ENCODE results near the gene SMOC2. TPM values are rescaled to one million over a fixed set of nuclear protein-coding genes. Genes with fewer than 3 reads are reported as not detected.

Gene SMOC2
- total and polyA plus RNA-seq, 2 of the 13 experiments (the other 11 are each of a cell fraction or from before 2014, with no cell fraction given): not detected

DNA sequence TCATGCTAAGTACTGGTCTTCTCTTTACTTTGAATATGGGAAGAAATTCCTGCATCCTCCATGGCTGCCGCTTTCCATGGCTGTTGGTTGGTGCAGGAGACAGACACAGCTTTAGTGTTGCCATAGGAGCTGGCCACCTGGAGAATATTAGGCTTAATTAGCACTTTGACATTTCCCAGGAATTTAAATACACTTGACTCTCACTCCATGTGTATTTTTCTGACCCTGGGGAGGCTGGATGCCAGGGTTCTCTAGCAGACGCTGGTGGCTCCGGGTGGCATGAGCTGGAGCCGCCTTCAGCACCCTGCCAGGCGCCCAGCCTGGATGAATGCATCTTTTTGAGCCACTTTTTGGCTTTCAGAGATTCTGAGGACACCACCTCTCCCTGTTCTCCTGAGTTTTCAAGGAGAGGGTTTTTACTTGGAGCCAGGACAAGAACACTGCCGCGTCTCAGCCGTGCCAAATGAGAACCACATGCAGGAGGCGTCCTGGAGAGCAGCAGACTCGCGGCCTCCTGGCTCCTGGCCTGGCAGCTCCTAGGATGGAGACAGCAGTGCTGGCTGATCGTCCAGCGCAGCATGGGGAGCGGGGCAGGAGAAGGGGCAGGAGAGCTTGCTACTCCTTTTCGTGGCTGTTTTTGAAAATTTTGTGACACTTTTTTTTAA lies 258.8 kb downstream of the SMOC2 start:
- CTCF ChIA-PET (ENCODE audit: low intra/inter-chr PET ratio, low total read pairs): no interaction called here

More for the DNA sequence above, 258.8 kb downstream of the SMOC2 start:
- Histone ChIP-seq H3K4me2 (ENCODE audit: low read depth, low read length) (no peak overlapping the region), H3K79me2 (ENCODE audit: insufficient read depth, low read length) (no peaks in the 10 kb centered on the region), H3K9me3 (ENCODE audit: low read length) (no peaks in the 10 kb centered on the region), H3K27ac (ENCODE audit: extremely low read length, insufficient read depth, low read length) (no peak overlapping the region), H3K36me3 (replicated peaks in 1 of 2; ENCODE audit: control insufficient read depth in 1 of 2, insufficient read depth in 2 of 2, low read length in 2 of 2) (no peaks in the 10 kb centered on the region), H3K4me3 (replicated peaks in 1 of 3; ENCODE audit: insufficient read depth in 1 of 3, low read depth in 2 of 3, low read length in 3 of 3) (no peak overlapping the region), H2AFZ (ENCODE audit: low read length) (no peak overlapping the region), H4K20me1 (ENCODE audit: insufficient read depth, low read length) (no peaks in the 10 kb centered on the region), H3K27me3 (ENCODE audit: control insufficient read depth in 1 of 2, insufficient read depth in 2 of 2, low read length in 2 of 2) (peaks cover 10 to 63% of the 10 kb centered on the region in 2 experiments; a peak in 4 of 5 replicates), H3K4me1 (ENCODE audit: insufficient read depth, low read length) (no peaks in the 10 kb centered on the region), H3K9ac (ENCODE audit: insufficient read depth, low read depth, low read length) (no peak overlapping the region)
- ATAC-seq (no peak), DNase-seq (ENCODE audit: low spot score) (no peak), FAIRE-seq (no peak)
- no TSS peak for BruUV-seq (replicated peaks)
- intact Hi-C loops (cut with micrococcal nuclease; ENCODE audit: unreplicated experiment) (no loop called here), in situ Hi-C loops (cut with HindIII; ENCODE audit: extremely low pct_ligation_motif_present, low pct_unique_long_range_greater_than_20kb) (no loop called here)
- POLR2A ChIA-PET: no interaction called here
- TF ChIP-seq ZNF20 (CRISPR knock-in tag; IDR thresholded peaks at IDR 0.05): no peak
- TF ChIP-seq YEATS2 (CRISPR knock-in tag; IDR thresholded peaks at IDR 0.05; ENCODE audit: borderline replicate concordance): no peak
- TF ChIP-seq ZNF619 (CRISPR knock-in tag; IDR thresholded peaks at IDR 0.05): no peak
- TF ChIP-seq RARA (CRISPR knock-in tag; IDR thresholded peaks at IDR 0.05): no peak
- no peak for TF ChIP-seq NR1H2 (CRISPR knock-in tag; IDR thresholded peaks at IDR 0.05; ENCODE audit: borderline replicate concordance, low read depth)
- TF ChIP-seq LCORL (IDR thresholded peaks at IDR 0.05): no peak
- TF ChIP-seq LCORL (CRISPR knock-in tag; IDR thresholded peaks at IDR 0.05): no peak
- no peak for TF ChIP-seq JUND (CRISPR knock-in tag; IDR thresholded peaks at IDR 0.05)
- TF ChIP-seq BRD4 (CRISPR knock-in tag; IDR thresholded peaks at IDR 0.05): no peak
- no peak for TF ChIP-seq ZNF503 (CRISPR knock-in tag; IDR thresholded peaks at IDR 0.05)
- TF ChIP-seq ZNF556 (CRISPR knock-in tag; IDR thresholded peaks at IDR 0.05; ENCODE audit: borderline replicate concordance): no peak
- TF ChIP-seq SNAI1 (CRISPR knock-in tag; IDR thresholded peaks at IDR 0.05; ENCODE audit: borderline replicate concordance): no peak
- no peak for TF ChIP-seq CEBPG (CRISPR knock-in tag; IDR thresholded peaks at IDR 0.05)
- TF ChIP-seq MTF1 (CRISPR knock-in tag; IDR thresholded peaks at IDR 0.05): no peak
- TF ChIP-seq ZNF34 (CRISPR knock-in tag; IDR thresholded peaks at IDR 0.05; ENCODE audit: borderline replicate concordance): no peak
- TF ChIP-seq KDM2A (CRISPR knock-in tag; IDR thresholded peaks at IDR 0.05; ENCODE audit: borderline replicate concordance, low read depth): no peak
- TF ChIP-seq ZNF136 (CRISPR knock-in tag; IDR thresholded peaks at IDR 0.05; ENCODE audit: low read depth): no peak
- TF ChIP-seq MED13 (CRISPR knock-in tag; IDR thresholded peaks at IDR 0.05): no peak
- no peak for TF ChIP-seq MAFF (IDR thresholded peaks at IDR 0.05; ENCODE audit: low read depth, low read length)
- TF ChIP-seq ZBTB7A (CRISPR knock-in tag; IDR thresholded peaks at IDR 0.05): no peak
- 1% methylated on average over 15 of the region's 15 CpGs for WGBS (ENCODE audit: low lambda C conversion rate)

All from HepG2 (cell line).